ENCODE results near the gene SMAP2. TPM values are rescaled to one million over a fixed set of nuclear protein-coding genes. Genes with fewer than 3 reads are reported as not detected.
"Not testable (repeated sequence)": the region's sequence is repeated elsewhere in the genome, so short reads cannot be mapped to it uniquely, and the experiment has no call there.

SMAP2 gene
- total RNA-seq = 3.7 and 6.7 TPM in 2 replicates

DNA sequence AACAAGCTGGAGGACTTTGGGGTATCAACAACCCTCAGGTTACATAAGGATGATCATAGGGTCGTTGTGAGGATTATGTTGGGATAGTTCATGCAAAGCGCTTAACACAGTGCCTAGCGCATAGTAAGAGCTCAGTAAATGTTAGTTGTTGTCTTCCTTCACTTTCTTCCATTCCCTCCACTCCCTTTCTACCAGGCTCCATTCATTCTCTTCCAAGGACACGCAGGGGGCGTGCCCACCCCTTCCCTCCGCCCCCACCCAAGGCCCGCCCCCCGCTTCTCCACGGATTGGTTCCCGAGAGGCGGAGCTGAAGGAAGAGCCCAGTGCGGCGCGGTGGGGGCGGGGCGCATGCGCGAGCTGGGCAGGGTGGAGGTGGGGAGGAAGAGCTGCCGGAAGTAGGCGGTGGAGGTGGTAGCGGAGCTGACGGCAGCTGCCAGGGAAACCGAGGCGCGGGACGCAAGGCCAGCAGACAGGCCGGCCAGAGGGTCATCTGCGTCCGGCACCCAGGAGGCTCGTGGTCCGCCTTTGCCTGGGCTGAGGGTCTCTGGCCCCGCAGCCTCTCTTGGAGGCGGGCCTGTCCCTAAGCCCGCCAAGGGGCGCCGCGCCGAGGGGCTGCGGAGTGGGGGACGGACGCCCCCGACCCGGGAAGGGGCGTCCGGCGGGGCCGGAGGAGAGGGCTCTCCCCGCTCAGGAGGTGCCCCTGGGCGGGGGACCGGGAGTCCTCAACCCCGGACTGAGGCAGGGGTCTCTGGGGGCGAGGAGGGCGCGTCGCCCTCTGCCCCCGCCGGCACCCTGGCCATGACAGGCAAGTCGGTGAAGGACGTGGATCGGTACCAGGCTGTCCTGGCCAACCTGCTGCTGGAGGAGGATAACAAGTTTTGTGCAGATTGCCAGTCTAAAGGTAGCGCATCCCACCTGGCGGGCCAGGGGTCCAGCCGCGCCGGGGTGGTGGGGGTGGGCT lies at the start of gene SMAP2:
Gene SMAP2, plus strand, starts transcription at position 405 of the 961 bp plus-strand sequence. Its CDS starts 394 bp downstream, at position 799.
- peak; percentile 96 for DNase-seq

DNA sequence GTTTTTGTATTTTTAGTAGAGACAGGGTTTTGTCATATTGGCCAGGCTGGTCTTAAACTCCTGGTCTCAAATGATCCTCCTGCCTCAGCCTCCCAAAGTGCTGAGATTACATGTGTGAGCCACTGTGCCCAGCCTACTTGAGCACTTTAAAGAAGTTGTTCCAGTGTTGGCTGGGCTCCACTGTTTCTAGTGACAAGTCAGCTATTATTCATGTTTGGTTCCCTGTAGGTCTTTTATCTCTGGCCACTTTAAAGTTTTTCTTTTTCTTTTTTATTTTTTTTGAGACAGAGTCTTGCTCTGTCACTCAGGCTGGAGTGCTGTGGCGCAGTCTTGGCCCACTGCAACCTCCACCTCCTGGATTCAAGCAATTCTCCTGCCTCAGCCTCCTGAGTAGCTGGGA lies 42.1 kb upstream of the SMAP2 start:
- DNase-seq = not testable (repeated sequence)

DNA sequence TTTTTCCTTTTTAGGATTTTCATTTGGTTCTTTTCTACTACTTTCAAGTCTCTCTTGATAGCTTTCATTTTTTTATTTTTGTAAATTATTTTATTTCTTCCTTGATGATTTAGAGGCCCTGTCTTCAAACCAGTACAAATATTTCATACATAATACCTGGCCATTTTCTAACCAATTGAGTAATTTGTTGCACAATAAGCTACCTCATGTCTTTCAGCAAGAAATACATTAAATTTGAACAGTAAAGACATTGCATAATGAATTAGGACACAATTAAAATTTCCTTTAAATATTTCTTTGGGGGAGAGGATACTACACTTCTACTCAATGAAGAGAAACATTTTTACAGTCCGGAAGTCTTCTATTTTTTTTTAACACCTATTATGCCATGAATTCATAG lies 40.8 kb upstream of the SMAP2 start:
- no peak for DNase-seq

DNA sequence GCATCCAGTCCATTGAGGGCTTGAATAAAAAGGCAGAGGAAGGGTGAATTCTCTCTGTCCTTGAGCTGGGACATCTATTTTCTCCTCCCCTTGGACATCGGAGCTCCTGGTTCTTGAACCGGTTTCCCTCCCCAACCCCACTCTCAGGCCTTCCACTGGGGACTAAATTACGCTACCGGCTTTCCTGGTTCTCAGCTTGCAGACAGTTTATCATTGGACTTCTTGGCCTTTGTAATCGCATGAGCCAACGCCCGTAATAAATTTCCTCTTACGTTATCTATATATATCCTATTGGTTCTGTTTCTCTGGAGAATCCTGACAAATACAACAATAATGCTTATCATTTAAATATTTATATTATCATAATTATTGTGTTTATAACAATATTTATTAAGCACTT lies 36.1 kb upstream of the SMAP2 start:
- DNase-seq = no peak

DNA sequence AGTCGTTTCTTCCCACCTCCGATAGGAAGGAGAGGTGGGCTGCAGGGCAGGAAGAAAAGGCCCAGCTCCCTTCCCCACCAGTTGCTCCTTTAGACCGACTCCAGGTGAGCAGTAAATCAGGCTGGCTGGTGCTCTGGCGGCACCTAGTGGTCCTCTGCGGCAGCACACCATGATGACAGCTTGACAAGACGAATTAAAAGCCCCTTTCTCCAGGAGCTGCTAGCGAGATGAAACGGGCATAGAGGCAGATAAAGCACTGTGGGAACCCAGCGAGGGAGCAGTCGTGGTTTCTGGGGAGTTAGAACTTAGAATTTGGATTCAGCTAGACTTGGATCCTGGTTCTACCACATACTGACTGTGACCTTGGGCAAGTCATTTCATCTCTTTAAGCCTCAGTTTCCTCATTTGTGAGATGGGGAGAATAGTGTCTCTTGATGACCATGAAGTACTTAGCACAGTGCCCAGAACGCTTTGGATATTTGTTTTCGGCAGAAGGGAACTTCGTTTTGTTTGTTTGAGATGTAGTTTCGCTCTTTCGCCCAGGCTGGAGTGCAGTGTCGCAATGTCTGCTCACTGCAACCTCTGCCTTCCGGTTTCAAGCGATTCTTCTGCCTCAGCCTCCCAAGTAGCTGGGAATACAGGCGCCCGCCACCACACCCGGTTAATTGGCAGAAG lies 34.6 kb upstream of the SMAP2 start:
- peak; percentile 90 for DNase-seq

DNA sequence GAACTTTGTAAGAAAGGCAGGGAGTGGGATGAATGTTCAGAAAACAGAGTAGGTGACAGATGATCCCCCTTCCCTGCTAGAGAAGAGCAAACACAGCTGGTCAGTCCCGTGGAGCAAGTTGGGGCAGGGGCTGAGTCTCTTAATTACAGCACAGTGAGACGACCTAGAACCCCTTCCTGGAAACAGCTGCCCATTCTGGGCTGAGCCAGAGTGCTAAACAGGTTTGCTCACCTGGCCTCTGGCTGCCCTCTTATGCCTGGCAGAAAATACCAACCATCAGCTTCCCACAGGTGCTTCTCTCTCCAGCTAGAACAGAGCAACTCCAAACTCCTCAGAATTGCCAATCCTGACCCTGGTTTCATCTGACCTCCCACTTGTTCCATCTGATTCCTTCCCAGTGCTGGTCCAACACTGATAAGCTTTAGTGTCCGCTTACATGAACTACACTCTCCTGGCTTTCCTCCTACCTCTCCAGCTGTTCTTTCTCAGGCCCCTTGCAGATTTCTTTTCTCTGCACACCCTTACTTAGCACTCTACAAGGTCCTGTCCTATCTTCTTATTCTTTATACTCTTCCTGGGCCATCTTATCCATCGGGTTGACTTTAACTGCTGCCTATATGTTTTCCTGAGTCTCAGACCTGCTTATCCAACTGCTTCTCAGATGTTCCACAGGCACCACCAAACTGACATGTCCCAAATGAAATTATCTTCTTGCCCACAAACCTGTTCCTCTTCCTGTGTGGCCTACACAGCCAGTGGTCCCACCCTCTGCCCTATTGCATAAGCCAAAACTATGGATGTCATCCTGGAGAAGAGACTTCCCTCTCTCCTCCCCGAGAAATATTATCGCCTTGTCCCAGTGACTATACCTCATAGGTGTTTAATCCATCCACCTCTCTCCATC lies 33.9 kb upstream of the SMAP2 start:
- no peak for DNase-seq

DNA sequence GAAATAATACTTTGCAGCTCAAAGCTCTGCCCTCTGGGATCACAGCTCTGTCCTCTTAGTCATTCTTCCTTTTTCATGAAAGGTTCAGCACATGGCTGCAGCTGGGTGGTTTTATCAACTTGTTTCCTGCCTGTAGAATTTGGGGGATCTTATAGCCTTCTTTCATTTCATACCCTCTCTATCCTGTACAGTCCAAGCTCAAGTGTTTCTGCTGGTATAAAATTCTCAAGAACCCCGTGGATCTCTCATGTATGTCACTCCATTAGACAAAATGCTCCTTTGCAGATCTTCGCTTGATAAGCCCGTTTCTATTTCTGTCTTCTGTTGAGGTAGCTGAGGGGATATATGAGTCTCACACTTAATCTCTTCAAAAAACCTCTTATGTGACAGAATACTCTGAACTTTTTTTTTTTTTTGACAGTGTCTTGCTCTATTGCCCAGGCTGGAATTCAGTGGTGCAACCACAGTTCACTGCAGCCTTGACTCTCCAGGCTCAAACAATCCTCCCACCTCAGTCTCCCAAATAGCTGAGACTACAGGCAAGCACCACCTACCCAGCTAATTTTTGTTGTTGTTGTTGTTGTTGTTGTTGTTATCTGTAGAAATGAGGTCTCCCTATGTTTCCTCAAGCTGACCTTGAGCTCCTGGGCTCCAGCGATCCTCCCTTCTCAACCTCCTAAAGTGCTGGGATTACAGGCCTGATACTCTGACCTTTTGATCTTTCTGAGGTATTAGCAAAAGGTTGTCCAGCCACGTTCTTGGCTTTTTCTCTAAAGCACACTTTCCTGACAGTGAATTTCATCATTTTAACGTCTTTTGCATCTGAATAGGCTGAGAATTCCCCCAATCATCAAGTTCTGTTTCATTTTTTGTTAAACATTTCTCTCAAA lies 31.8 kb upstream of the SMAP2 start:
- no peak for DNase-seq

DNA sequence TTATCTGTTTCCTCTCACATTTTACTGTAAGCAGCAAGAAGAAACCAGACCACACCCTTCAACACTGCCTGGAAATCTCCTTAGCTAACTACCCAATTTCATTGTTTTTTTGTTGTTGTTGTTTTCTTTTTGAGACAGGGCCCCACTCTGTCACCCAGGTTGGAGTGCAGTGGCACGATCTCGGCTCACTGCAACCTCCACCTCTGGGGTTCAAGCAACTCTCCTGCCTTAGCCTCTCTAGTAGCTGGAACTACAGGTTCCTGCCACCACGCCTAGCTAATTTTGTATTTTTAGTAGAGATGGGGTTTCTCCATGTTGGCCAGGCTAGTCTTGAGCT lies 31.2 kb upstream of the SMAP2 start:
- not testable (repeated sequence) for DNase-seq

DNA sequence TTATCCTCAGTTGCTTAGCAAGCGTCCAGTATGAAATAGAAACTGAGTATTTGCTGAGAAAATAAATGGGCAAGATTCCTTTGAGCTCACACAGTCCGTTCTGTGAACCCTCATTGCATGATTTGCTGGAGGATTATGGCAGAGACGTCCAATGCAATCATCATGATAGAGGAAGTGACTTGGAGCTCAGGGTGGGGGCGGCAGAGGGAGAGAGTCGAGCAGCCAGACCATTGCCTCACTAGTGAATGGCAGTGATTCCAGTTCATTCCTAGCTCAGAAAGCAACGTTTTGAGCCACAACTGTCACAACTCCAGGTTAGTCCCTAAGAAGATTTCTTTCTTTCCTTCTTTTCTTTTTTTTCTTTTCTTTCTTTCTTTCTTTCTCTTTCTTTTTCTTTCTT lies 28.9 kb upstream of the SMAP2 start:
- DNase-seq = peak; percentile 38

DNA sequence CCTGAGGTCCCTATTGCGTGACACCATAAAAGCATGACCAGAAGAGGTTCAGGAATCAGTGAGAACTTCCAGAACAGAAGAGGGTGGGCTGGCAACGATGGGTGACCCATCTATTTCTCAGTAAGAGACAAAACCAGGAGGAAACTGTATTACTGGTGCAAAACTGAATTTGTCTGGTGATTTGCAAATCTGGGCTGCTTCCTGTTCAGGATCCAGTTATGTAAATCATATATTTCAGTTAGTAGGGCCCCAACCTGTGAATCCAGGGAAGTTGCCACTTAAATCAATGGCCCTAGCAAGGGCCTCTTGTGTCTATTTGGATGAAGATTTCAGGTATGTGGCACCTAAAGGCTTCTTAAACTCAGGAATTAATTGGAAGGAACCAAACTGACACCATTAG lies 23.1 kb upstream of the SMAP2 start:
- DNase-seq = no peak

DNA sequence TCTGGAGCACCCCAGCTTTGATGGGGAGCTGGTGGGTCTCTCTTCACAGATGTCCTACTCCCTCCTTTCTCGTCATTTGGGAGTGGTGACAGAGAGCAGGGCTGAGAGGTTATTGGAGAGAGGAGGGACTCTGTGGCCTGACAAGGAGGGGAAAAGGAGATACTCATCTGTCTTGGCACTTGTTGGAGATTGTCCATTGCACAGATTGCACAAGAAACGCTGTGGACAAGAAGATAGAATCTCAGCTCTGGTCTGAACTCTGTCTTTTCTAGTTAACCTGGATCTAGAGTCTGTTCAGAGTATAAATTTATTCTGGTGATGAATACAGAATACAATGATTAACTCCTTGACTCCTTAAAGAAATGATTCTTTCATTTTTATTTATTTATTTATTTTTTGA lies 22.4 kb upstream of the SMAP2 start:
- DNase-seq = no peak

DNA sequence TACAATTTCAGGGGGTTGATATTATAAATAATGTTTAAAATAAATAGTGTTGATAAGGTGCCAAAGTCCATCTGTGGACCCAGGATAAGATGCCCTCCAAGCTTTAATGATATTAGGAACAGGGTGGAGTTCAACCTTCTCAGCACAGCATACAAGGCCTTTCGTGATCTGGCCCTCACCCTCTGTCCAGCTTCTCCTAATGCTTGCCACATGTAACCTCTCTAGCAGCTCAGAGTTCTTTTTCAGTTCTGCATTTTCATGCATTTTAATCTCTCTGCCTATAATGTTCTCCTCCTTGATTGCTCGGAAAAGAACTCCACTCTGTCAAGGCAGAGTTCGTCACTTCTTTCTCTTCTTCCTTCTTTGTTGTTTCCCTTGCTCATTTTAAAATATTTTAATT lies 21.4 kb upstream of the SMAP2 start:
- no peak for DNase-seq

DNA sequence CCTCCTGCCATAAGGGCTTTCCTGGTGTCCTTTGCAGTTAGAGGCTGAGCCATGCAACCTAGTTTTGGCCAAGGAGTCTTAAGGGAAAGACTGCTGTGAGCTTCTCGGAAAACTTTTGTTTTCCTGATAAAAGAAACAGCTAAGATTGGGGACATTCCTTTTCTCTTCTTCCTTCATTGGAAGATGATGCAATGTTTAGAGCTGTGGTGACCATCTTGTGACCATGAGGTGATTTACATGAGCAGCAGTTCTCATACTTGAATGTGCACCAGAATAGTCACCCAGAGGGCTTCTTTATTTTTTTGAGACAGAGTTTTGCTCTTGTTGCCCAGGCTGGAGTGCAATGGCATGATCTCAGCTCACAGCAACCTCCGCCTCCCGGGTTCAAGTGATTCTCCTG lies 20.4 kb upstream of the SMAP2 start:
- DNase-seq = no peak

DNA sequence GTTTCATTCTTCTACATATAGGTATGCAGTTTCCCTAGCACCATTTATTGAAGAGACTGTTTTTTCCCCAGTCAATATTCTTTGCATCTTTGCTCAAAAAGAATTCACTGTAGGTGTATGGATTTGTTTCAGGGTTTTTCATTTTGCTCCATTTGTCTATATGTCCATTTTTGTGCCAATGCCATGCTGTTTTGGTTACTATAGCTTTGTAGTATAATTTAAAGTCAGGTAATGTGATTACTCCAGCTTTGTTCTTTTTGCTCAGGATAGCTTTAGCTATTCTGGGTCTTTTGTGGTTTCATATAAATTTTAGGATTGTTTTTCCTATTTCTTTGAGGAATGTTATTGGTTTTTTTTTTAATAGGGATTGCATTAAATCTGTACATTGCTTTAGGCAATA lies 15.9 kb upstream of the SMAP2 start:
- DNase-seq = no peak

DNA sequence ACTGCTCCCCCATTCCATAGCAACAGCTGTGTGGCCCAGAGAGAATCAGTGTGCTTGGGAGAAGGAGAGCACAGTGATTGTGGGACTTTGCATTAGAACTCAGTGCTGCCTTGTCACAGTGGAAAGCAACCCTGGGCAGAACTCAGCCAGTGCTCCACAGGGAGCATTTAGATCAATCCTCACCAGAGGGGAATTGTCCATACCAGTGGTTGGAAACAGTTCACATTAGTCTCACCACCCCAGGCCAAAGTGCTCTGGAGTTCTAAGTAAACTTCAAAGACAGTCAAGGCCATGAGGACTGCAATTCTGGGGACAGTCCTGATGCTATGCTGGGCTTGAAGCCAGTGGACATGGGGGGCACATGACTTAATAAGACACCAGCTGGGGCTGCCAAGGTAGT lies 12.9 kb upstream of the SMAP2 start:
- no peak for DNase-seq

DNA sequence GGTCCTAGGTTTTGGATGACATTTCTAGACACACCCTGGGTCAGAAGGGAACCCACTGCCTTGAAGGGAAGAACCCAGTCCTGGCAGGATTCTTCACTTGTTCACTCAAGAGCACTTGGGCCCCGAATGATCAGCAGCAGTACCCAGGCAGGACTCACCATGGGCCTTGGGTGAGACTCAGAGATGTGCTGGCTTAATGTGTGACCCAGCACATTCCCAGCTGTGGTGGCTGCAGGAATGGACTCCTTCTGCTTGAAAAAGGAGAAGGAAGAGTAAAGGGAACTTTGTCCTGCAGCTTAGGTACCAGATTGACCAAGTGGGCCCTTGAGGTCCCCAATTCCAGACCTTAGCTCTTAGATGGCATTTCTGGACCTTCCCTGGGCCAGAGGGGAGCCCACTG lies 12.3 kb upstream of the SMAP2 start:
- DNase-seq = no peak

DNA sequence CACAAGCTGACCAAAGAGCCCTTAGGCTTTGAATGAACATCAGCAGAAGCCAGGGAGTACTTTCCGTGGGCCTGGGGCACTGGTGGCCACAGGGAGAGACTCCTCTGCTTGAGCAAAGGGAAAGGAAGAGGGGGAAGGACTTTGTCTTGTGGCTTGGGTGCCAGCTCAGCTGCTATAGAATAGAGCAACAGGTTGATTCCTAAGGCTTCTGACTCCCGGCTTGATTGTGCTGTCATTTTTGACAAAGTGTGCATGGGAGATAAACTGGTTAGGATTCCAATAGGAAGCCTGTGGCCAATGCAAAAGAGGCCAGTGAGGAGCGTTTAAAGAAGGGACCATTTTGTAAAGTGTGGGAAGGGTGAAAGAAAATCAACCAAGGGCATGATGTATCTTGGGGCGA lies 11.9 kb upstream of the SMAP2 start:
- no peak for DNase-seq

DNA sequence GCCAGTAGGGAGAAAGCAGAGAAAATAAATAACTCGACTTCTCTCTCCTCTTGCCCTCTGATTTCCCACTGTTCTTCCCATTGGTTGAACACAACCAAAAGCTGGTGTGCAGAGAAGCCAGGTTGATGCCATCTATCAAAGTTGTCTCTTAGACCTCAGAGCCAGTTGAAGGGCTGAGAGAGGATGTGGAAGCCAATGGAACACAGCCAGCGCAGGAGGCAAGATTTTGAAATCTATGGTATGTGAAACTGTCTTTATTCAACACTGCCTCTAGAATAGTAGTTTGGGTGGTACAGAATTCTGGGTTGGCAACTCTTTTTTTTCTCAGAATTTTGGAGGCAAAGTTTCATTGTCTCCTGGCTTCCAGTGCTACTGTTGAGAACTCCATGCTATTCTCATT lies 11.3 kb upstream of the SMAP2 start:
- no peak for DNase-seq

DNA sequence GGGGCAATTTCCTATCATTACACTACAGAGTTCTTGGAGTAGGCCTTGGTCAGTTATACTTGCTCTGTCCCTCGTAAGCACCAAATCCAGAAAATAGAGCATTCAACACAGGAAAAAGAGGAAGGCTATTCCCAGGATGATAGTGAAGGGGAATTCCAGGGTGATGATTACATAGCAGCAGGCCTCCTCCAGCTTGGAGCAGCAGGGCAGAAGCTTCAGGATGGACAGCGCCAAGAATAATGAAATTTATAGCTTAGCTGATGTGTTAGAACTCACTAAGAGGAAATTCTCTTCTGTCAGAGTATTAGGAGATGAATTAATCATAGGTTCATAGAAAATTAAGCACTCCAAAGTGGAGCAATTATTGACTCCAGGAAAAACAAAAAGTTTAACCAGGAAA lies 10.8 kb upstream of the SMAP2 start:
- peak; percentile 61 for DNase-seq

DNA sequence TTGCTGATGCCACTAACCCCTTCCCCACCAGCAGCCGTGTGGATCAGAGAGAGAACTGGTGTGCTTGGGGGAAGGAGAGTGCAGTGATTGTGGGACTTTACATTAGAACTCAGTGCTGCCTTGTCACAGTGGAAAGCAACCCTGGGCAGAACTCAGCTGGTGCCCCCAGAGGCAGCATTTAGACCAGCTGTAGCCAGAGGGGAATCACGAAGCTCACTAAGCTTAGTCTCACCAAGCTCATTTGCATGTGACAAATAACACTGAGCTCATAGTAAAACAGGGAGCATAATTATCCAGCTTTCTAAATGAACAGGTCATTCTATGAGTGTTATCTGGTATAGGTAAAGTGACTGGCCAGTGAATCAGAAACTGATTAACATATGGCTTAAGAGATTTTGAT lies 9.8 kb upstream of the SMAP2 start:
- peak; percentile 14 for DNase-seq

DNA sequence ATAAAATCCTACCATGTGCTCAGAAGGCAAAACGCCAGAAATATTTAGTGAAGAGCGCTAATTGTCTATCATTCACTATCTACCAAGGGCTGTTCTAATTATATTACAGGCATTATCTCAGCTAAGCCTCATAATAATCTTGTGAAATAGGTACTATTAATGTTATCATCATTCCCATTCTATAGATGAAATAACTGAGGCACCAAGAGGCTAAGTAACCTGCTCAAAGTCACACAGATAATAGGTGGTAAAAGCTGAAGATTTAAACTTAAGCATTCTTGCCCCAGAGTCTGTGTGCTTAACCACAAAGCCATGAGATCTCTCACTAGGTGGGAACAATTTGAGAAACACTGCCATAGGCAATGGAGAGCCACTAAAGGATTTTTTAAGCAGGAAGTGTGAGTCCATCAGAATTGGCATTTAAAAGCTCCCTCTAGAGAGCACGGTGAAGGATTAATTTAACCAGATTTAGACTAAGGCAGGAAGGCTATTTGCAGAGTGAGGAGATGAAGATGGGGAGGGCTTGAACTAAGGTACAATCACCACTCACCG lies 1.7 kb upstream of the SMAP2 start:
- no peak for DNase-seq
